Keratinocyte (primary cell): ENCODE data around the gene ZBP1.

Source experiments
- EZH2 ChIP-seq: IDR thresholded peaks from one replicate; pipeline ENCODE4 v1.6.1; 2012; ENCODE audit warnings: inconsistent platforms, mild to moderate bottlenecking, low read length, moderate library complexity
- TF ChIP-seq, protein P1 (sequence below), 3 experiments: IDR thresholded peaks in 1 of 3; conservative IDR thresholded peaks in 1 of 3; optimal IDR thresholded peaks in 1 of 3; 2 replicates in 2 of 3; 3 replicates in 1 of 3; pipeline versions ENCODE3 to v1.5.1; 2011; ENCODE audit warnings: low read length in 3 of 3, mild to moderate bottlenecking in 3 of 3, moderate library complexity in 2 of 3, control low read depth in 1 of 3, inconsistent platforms in 1 of 3; ENCODE audit not compliant: insufficient read depth in 2 of 3; ENCODE audit errors: extremely low read depth in 1 of 3

GRCh38 chr20:57593134-57593886, 26.9 kb downstream of the ZBP1 start:
- no peak for TF ChIP-seq EZH2
- TF ChIP-seq, protein P1, sequence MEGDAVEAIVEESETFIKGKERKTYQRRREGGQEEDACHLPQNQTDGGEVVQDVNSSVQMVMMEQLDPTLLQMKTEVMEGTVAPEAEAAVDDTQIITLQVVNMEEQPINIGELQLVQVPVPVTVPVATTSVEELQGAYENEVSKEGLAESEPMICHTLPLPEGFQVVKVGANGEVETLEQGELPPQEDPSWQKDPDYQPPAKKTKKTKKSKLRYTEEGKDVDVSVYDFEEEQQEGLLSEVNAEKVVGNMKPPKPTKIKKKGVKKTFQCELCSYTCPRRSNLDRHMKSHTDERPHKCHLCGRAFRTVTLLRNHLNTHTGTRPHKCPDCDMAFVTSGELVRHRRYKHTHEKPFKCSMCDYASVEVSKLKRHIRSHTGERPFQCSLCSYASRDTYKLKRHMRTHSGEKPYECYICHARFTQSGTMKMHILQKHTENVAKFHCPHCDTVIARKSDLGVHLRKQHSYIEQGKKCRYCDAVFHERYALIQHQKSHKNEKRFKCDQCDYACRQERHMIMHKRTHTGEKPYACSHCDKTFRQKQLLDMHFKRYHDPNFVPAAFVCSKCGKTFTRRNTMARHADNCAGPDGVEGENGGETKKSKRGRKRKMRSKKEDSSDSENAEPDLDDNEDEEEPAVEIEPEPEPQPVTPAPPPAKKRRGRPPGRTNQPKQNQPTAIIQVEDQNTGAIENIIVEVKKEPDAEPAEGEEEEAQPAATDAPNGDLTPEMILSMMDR (optimal IDR thresholded peaks at IDR 0.05 in 1 of 3, IDR thresholded peaks at IDR 0.05 in 1 of 3, conservative IDR thresholded peaks at IDR 0.05 in 1 of 3; ENCODE audit: extremely low read depth in 1 of 3, insufficient read depth in 2 of 3, low read length in 3 of 3), result no peak
